HepG2 (cell line): ENCODE measurements around the gene ALB. TPM values are rescaled to one million over a fixed set of nuclear protein-coding genes. Genes with fewer than 3 reads are reported as not detected.
A peak's percentile ranks its signal among the peaks of the same experiment; 100 is the strongest.

Experiments used
- BATF2 ChIP-seq: sonication (generic); formaldehyde crosslinking; IDR thresholded peaks from 2 replicates; pipeline ENCODE4 v1.8.0; 2022; ENCODE audit warnings: mild to moderate bottlenecking, missing genetic modification reagents, moderate library complexity
- BRF2 ChIP-seq: sonication (generic); formaldehyde crosslinking; IDR thresholded peaks from 2 replicates; pipeline ENCODE4 v1.8.1; 2022; ENCODE audit warnings: mild to moderate bottlenecking, missing genetic modification reagents
- CENPT ChIP-seq: sonication (generic); formaldehyde crosslinking; IDR thresholded peaks from 2 replicates; pipeline ENCODE4 v1.8.0; 2022; ENCODE audit warnings: low read depth, mild to moderate bottlenecking, moderate library complexity, missing genetic modification reagents
- KLF6 ChIP-seq: IDR thresholded peaks from 2 replicates; pipeline ENCODE4 v1.8.0; 2016; ENCODE audit warnings: missing biosample characterization, missing genetic modification reagents
- MBD4 ChIP-seq: IDR thresholded peaks from 2 replicates; pipeline ENCODE4 v1.6.1; 2012; ENCODE audit warnings: low read length, inconsistent platforms, borderline replicate concordance
- MNT ChIP-seq: fragments of 450-650 bp; IDR thresholded peaks from 2 replicates; pipeline ENCODE4 v1.6.1; 2016
- NFAT5 ChIP-seq: sonication (generic); formaldehyde crosslinking; IDR thresholded peaks from 2 replicates; pipeline ENCODE4 v1.4.0; 2020; ENCODE audit warnings: missing genetic modification reagents
- POLR2A ChIP-seq, 2 experiments: IDR thresholded peaks; 2 replicates each; pipeline ENCODE4 v1.6.1; 2011; ENCODE audit warnings: low read depth in 2 of 2, low read length in 2 of 2, mild to moderate bottlenecking in 1 of 2, moderate library complexity in 1 of 2; ENCODE audit not compliant: insufficient read depth in 1 of 2
- POLR2AphosphoS2 ChIP-seq: IDR thresholded peaks from 2 replicates; pipeline ENCODE4 v1.6.1; 2011; ENCODE audit warnings: low read depth, low read length, improper control_type of control experiment
- POLR2AphosphoS5 ChIP-seq: IDR thresholded peaks from 2 replicates; pipeline ENCODE4 v1.6.1; 2012; ENCODE audit warnings: low read depth, low read length
- POLR2G ChIP-seq: fragments of 200-400 bp; formaldehyde crosslinking; IDR thresholded peaks from 2 replicates; pipeline ENCODE4 v1.6.1; 2018; ENCODE audit warnings: mild to moderate bottlenecking, low read depth, low read length, moderate library complexity
- PTBP1 ChIP-seq: fragments of 200-400 bp; formaldehyde crosslinking; IDR thresholded peaks from 2 replicates; pipeline ENCODE4 v1.6.1; 2018; ENCODE audit warnings: low read length, low read depth; ENCODE audit not compliant: poor library complexity, severe bottlenecking
- REPIN1 ChIP-seq: sonication (generic); formaldehyde crosslinking; IDR thresholded peaks from 2 replicates; pipeline ENCODE4 v1.8.0; 2022; ENCODE audit warnings: missing genetic modification reagents, low read depth, mild to moderate bottlenecking, borderline replicate concordance
- RORA ChIP-seq: sonication (generic); formaldehyde crosslinking; IDR thresholded peaks from 2 replicates; pipeline ENCODE4 v1.5.0; 2020; ENCODE audit warnings: mild to moderate bottlenecking, missing genetic modification reagents, moderate library complexity
- SSRP1 ChIP-seq: IDR thresholded peaks from 2 replicates; pipeline ENCODE4 v1.6.1; 2016; ENCODE audit warnings: control low read depth
- TMF1 ChIP-seq: sonication (generic); formaldehyde crosslinking; IDR thresholded peaks from 2 replicates; pipeline ENCODE4 v1.8.1; 2022; ENCODE audit warnings: low read depth, missing genetic modification reagents
- ZNF225 ChIP-seq: sonication (generic); formaldehyde crosslinking; IDR thresholded peaks from 2 replicates; pipeline ENCODE4 v1.4.0; 2020; ENCODE audit warnings: mild to moderate bottlenecking, missing genetic modification reagents
- ZNF329 ChIP-seq: sonication (generic); formaldehyde crosslinking; IDR thresholded peaks from 2 replicates; pipeline ENCODE4 v1.9.0; 2021; ENCODE audit warnings: low read depth, mild to moderate bottlenecking, missing genetic modification reagents
- ZNF414 ChIP-seq: sonication (generic); formaldehyde crosslinking; IDR thresholded peaks from 2 replicates; pipeline ENCODE4 v1.5.0; 2020; ENCODE audit warnings: missing genetic modification reagents
- ZNF7 ChIP-seq: IDR thresholded peaks from 2 replicates; pipeline ENCODE4 v1.6.1; 2016; ENCODE audit warnings: missing biosample characterization, missing genetic modification reagents
- polyA plus RNA-seq, 8 experiments: library from polyadenylated mRNA; depleted of rRNA in 3 of 8; stranded (reverse) in 7 of 8; unstranded in 1 of 8; fragments of >200 nt; fragmentation: Illumina TruSeq in 4 of 8; extraction: Trizol in 4 of 8; gene quantifications; 2 replicates each; pipeline versions ENCODE4 v1.2.1 to v1.2.3, GENCODE V29; 2011 to 2016; ENCODE audit warnings: low read depth in 4 of 8, missing spikeins in 1 of 8, mixed read lengths in 1 of 8; ENCODE audit not compliant: insufficient read depth in 1 of 8
- total RNA-seq, 5 experiments: library from RNA; depleted of rRNA; stranded (reverse); fragments of >200 nt; fragmentation: Illumina TruSeq; extraction: Trizol; gene quantifications; 2 replicates each; pipeline ENCODE4 v1.2.3, GENCODE V29; 2016; ENCODE audit warnings: low read depth in 1 of 5

ALB gene
- total and polyA plus RNA-seq, 2 of the 13 experiments (the other 11 are each of a cell fraction or from before 2014, with no cell fraction given): 22,259 to 22,625 TPM

- TF ChIP-seq NFAT5 (CRISPR knock-in tag) (no peak), SSRP1 (CRISPR knock-in tag) (peak; percentile 98), RORA (no peak), TMF1 (0 out of 2 replicates have a peak, but pooled peaks have one; percentile 19), ZNF225 (CRISPR knock-in tag) (no peak), POLR2AphosphoS5 (peak; percentile 65), CENPT (CRISPR knock-in tag) (no peak), REPIN1 (CRISPR knock-in tag) (peak; percentile 9; the same call in 1 of the 2 replicates), POLR2AphosphoS2 (peak; percentile 55; the same call in 1 of the 2 replicates), ZNF414 (CRISPR knock-in tag) (peak; percentile 57; the same call in 1 of the 2 replicates), BATF2 (CRISPR knock-in tag) (0 out of 2 replicates have a peak, but pooled peaks have one; percentile 11), MNT (no peak), MBD4 (peak; percentile 4), PTBP1 (no peak), KLF6 (CRISPR knock-in tag) (no peak), BRF2 (peak; percentile 10), POLR2A (IDR thresholded peaks at IDR 0.05; ENCODE audit: insufficient read depth in 1 of 2, low read depth in 2 of 2, low read length in 2 of 2) (peak; percentile 61 to 68; a peak in 3 of 4 replicates), POLR2G (peak; percentile 61; the same call in 1 of the 2 replicates), ZNF329 (CRISPR knock-in tag) (no peak), ZNF7 (CRISPR knock-in tag) (no peak)
These were observed 15.3 kb downstream of the ALB start (continued) for GRCh38 chr4:73419106-73420038.
